Endothelial cell of umbilical vein (primary cell): ENCODE measurements around the gene TMEM18.

Experiments used
- CTCF ChIP-seq, 2 donors: IDR thresholded peaks; 1 replicate in 1 of 2; 2 replicates in 1 of 2; pipeline ENCODE4 v1.5.1; 2011; ENCODE audit warnings: low read length in 2 of 2, mild to moderate bottlenecking in 2 of 2, moderate library complexity in 2 of 2, control low read depth in 1 of 2, inconsistent platforms in 1 of 2, low read depth in 1 of 2; ENCODE audit not compliant: insufficient read depth in 1 of 2; ENCODE audit errors: extremely low read depth in 1 of 2
- EZH2 ChIP-seq: IDR thresholded peaks from 2 replicates; pipeline ENCODE4 v1.6.1; 2012; ENCODE audit warnings: borderline replicate concordance, low read depth, mild to moderate bottlenecking, moderate library complexity, low read length, inconsistent platforms; ENCODE audit not compliant: severe bottlenecking
- FOS ChIP-seq: IDR thresholded peaks from 2 replicates; pipeline ENCODE4 v1.6.1; 2011; ENCODE audit warnings: mild to moderate bottlenecking, low read length, moderate library complexity, borderline replicate concordance; ENCODE audit not compliant: insufficient read depth
- MAX ChIP-seq: IDR thresholded peaks from 2 replicates; pipeline ENCODE4 v1.6.1; 2011; ENCODE audit not compliant: insufficient read depth, insufficient read length
- MYC ChIP-seq: IDR thresholded peaks from one replicate; pipeline ENCODE4 v1.6.1; 2011; ENCODE audit warnings: mild to moderate bottlenecking, low read depth, low read length
- POLR2A ChIP-seq: IDR thresholded peaks from 2 replicates; pipeline ENCODE4 v1.6.1; 2012; ENCODE audit warnings: low read depth, mild to moderate bottlenecking, control low read depth, low read length
- POLR2AphosphoS5 ChIP-seq: IDR thresholded peaks from 2 replicates; pipeline ENCODE4 v1.6.1; 2012; ENCODE audit warnings: low read depth, mild to moderate bottlenecking, control low read depth, low read length, moderate library complexity; ENCODE audit not compliant: insufficient read depth

GRCh38 chr2:714005-714741, 37.0 kb upstream of the TMEM18 start:
- no peak for TF ChIP-seq EZH2
- TF ChIP-seq POLR2AphosphoS5 = no peak
- TF ChIP-seq CTCF (IDR thresholded peaks at IDR 0.05; ENCODE audit: extremely low read depth in 1 of 2, insufficient read depth in 1 of 2, low read depth in 1 of 2, low read length in 2 of 2) = peak; percentile 37 to 52
- no peak for TF ChIP-seq POLR2A
- no peak for TF ChIP-seq FOS
- no peak for TF ChIP-seq MYC
- TF ChIP-seq MAX = no peak
